NOMO-1 treated with DMSO at 0.1 percent for 48 hours (cell line): Measurements from ENCODE around the gene B3GNT9.

ENCODE experiments used
- DNase-seq: peaks from one replicate; lab custom pipeline; 2025; ENCODE audit not compliant: unreplicated experiment; lab: John Stamatoyannopoulos, UW

The B3GNT9 gene

DNA sequence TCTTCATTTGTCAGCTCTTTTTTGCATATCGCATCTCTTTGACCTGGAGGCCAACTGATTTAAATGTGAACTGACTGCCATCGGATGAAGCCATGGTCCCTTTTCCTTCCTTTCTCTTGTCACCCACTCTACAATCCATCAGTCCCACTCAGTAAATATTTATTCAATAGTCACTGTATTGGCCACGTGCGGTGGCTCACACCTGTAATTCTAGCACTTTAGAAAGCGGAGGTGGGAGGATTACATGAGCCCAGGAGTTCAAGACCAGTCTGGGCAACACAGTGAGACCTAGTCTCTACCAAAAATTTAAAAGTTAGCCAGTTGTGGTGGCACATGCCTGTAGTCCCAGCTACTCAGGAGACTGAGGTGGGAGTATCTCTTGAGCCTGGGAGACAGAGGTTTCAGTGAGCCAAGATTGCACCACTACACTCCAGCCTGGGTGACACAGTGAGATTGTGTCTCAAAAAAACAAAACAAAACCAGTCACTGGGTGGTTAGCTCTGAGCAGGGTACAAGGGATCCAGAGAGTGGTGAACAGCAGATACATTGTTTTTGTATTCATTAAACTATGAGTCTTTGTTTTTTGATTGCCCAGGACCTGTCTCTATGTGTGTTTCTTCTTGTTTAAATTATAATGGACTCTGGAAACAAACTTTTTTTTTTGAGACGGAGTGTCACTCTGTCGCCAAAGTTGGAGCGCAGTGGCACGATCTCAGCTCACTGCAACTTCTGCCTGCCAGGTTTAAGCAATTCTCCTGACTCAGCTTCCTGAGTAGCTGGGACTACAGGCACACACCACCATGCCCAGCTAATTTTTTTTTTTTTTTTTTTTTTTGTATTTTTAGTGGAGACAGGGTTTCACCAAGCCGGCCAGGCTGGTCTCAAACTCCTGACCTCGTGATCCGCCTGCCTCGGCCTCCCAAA is 34.1 kb downstream of the B3GNT9 start:
- peak; percentile 46 for DNase-seq

DNA sequence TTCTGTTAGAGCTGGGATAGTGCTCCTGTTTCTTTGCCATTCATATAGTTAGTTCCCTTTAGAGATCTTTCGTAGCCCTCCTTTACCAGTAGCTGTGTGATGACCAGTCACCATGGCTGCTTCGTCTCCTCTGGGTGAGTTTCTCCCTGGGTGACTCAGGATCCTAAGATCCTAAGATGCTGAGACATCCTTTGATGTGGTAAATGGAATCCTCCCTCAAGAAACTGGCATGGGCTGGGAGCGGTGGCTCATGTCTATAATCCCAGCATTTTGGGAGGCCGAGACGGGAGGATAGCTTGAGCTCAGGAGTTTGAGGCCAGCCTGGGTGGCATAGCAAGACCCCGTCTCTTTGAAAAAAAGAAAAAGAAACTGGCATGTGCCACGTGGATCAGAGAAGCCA is 35.2 kb downstream of the B3GNT9 start:
- no peak for DNase-seq

DNA sequence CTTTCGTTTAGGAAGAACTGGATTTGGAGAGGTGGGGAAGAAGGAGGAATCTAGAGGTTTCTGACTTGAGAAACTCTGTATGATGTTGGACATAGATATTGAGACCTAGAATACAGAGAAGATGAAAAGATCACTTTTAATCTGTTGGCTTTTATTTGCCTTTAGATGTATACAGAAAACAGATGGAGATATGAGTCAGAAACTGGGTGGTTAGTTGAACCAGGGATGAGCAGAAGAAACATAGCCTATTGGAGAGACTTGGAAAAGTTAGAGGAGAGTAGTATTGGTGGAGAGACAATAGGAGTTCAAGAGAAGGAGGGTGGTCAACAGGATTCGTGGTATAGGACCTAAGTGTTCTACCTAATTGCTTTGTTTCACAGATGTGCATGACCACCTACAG is 36.0 kb downstream of the B3GNT9 start:
- no peak for DNase-seq

DNA sequence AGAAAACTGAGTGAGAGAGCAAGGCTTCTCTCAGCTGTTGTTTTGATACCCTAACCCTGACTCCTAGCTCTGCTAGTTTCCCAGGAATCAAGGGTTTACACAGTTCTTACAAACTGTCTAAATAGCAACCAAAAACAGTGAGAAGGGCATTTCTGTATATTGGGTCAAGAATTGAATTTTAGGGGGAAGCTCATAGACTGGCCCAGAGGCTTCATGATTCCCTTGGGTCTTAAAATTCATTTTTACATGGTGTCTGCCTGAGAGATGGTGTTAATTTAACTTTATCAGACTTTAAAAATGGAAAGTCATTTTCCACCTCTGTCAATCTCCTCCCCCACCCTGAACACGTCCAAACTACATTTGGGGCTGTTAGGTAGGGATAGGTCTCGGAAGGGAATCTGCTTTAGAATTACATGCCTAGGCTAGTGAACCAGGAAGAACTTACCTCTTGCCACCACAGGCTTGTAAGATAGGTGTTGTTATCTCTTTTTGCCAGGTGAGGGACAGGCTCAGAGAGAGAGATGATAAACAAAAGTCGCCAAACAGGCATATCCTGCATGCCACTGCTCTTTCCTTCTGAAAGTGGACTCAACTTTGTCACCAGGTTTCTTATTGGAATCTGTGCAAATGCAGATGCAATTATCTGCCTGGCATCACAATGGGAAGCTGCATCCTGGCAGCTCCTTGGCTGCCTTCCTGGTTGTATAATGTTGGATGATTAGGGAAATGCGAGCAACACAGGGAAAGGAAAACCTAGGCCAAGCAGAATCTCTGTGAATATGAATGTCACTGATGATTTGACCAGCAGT is 38.0 kb downstream of the B3GNT9 start:
- no peak for DNase-seq

DNA sequence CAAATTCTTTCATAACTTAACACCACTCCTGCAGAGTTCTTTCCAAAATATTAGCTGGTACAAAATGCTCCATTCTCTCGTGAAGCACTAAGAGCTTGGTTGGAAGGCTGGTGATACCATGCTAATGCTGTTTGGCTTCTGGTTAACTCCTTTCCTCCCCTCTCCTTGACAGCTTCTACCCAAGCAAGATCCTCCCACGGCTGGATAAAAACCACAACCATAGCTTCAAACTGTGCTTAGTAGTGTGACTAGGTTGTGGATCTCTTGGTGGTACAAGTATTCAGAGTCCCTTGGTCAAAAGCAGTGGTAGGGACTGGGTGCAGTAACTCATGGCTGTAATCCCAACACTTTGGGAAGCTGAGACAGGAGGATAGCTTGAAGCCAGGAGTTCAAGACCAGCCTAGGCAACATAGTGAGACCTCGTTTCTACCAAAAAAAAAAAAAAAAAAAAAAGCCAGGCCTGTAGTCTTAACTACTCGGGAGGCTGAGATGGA is 38.8 kb downstream of the B3GNT9 start:
- DNase-seq, result no peak

DNA sequence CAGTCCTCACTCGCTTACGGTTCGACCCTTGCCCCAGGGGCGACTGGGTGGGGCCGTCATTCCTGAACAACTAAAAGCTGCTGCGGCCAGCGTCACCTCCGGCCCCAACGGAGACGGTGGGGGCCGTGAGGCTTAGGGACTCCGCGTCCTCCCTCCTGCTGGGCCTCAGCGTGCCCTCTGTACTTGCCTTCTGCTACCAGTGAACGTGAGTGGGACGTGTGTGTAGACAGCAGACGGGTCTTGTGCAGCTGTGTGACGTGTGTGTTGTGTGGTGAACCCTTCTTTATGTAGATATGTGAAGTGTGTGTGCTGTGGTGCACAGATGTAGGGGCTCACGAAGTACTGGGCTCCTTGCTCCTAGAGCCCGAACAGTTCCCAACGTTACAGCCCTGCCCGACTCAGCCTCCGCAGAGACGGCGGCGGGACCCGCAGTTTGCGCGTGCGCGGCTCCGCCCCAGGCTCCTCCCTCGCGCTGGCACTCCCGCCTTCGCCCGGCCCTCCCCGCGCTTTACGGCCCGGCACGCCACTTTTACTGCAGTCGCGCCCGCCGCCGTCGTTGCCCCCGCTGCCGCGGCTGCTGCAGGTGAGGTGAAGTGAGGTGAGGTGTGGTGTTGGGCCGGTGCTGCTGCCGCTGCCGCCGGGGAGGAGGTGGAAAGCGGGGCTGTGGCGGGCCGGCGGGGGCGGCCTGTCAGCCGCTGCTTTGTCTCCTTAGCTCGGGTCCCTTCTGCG is 41.2 kb downstream of the B3GNT9 start, which contains the start of gene PHAF1:
TSS of gene PHAF1 (plus strand) at position 535 of the 729 bp plus-strand sequence. CDS start 235 bp downstream, outside the sequence.
- peak; percentile 77 for DNase-seq

DNA sequence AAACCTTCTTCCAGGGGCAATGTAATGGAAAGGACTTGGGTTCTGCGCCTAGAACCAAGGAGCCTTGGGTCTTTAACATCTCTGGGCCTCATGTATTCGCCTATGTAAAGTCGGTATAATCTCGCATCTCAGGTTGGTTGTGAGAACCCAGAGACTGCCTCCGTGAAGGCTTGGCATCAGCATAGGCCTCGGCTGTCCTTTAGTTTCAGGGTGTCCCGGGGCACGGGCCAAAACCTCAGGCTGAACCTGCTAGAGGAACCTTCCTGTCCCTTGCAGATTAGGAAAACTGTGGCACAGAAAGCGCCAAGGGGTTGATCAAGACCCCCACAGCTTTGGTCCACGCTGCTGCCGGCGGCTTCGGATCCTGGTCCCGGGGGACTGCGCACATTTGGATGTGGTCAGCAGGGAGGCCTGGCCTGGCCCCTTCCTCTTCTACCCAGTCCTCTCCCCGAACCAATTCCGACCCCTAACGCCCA is 41.8 kb downstream of the B3GNT9 start:
- DNase-seq, result no peak

DNA sequence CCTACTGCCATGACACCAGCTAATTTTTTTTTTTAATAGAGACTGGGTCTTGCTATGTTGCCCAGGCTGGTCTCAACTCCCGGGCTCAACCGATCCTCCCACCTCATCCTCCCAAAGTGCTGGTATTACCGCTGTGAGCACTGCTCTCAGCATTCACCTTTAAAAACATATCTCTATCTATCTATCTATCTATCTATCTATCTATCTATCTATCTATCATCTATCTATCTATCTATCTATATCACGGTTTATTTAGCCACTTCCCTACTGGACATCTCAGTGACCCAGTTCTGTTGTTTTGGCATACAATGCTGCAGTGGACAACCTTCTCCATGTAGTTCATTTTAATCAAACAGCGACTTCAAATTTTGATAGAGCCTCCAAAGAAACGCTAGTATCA is 42.3 kb downstream of the B3GNT9 start:
- DNase-seq, result no peak

DNA sequence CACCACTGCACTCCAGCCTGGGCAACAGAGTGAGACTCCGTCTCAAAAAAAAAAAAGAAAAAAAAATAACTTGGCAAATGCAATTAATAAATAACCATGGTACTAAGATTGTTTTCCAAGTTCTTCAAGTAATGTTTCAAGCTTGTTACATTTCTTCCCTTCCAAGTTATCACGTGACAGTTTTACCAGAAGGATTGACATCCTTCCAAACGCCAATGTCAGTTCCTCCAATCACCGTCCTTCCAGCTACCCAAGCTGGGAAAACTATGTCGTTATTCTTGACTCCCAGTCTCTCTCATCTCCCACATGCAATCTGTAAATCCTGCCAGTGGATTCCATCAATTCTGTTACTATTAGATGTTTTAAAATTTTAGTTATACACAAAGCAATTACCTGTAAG is 44.9 kb downstream of the B3GNT9 start:
- DNase-seq, result no peak

DNA sequence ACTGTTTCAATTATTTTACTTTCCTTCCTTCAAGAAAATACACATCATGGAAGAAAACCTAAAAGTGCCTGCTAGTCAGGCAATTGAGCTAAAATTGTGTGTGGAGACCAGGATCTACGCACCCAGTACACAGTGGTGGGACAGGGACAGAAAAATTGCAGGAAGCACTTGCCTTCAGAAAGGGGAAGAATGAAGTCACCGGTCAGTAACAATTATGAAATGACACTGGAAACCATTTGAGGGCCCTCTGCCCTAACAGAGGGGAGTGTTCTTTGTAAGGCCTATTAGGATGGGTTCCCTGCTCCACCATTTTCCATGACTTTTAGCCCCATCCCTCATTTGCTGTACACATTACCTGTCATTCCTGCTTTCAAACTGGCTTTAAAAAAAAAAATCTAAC is 45.6 kb downstream of the B3GNT9 start:
- DNase-seq, result peak; percentile 61

DNA sequence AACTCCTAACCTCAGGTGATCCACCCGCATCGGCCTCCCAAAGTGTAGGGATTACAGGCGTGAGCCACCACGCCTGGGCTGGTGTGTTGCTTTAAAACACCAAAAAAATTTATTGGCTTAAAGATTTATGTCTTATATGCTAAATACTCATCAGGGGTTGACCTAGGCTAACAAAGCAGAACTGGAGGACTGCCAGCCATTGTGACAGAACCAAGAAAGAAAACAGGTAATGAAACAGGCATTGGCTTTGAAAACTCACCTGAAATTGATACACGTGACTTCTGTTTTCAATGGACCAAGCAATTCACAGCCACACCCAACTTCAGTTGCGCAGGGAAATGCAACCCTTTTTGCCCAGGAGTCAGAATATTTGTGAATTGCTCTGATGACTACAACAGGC is 46.0 kb downstream of the B3GNT9 start:
- peak; percentile 53 for DNase-seq

DNA sequence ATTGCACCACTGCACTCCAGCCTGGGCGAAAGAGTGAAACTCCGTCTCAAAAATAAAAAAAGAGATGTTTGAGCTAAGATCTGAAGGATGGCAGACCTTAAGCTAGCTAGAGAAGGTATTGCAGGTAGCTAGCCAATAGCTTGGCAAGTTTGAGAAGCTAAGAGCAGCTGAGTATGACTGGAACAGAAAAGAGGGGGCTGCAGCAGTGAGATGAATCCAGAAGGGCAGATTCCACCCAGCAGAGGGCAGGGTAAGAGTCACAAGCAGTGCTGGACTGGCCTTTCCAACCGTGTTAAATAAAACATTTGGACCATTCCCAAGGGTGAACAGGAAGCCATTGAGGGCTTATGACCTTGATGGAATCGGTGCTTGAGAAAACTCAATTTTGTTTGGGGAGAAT is 46.7 kb downstream of the B3GNT9 start:
- DNase-seq, result no peak

DNA sequence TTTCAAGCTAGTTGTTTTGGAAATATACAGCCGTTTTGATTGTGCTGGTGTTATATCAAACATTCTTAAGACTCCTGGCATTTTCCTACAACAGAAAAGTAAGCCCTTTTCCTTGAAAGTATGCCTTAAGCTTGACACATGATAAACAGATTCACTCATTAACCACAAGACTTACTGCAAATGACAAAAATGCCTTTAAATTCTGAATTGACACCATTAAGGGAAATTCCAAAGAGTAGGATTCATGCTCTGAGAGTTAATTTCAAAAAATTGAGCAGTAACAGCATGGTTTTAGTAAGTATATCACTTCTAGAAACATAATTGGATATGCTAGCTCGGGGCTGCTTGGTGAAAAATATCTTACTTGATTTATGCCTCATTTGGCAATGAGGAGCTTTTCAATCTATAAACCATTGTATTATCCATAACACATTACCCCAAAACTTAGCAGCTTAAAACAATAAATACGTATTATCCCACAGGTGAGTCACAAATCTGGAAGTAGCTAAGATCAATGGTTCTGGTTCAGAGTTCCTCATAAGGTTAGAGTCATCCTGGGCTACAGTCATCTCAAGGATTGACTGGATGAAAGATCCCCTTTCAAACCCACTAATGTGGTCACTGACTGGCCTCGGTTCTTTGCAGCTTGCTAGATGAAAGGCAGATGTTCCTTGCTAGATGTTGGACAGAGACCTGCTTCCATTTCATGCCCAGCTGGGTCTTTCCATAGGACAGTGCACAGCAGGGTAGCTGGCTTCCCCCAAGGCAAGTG is 49.3 kb downstream of the B3GNT9 start:
- DNase-seq, result no peak

DNA sequence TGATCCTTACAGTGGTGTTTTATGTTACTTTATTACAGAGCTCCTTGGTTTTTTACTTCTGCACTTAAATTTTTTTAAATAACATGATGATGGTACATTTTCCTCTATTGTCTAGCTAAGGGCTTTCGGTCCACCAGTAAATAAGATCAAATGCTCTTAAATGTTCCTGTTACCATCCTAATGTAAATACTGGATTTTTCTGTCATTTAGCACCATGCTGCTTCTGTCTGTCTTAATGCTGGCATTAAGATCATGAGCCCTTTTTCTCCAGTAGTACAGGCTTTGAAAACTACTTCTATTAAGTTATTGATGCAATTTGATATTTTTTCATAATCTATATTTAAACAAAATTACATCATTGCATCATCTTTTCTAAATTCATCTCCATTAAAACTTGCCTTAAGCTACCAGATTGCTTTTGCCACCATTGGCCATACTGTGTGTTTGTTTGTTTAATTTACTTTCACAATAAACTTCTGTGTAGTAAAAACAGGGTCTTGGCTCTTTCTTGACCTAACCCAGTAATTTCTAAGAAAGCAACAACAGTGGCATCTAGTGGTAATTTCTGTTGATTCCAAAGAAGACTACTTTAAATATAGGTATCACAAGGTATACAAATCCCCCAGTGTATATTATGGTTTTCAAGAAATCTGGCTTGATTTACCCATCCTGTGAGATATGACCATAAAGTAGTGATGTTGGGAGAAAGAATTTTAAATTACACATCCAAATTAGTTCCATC is 50.1 kb downstream of the B3GNT9 start:
- DNase-seq, result no peak

DNA sequence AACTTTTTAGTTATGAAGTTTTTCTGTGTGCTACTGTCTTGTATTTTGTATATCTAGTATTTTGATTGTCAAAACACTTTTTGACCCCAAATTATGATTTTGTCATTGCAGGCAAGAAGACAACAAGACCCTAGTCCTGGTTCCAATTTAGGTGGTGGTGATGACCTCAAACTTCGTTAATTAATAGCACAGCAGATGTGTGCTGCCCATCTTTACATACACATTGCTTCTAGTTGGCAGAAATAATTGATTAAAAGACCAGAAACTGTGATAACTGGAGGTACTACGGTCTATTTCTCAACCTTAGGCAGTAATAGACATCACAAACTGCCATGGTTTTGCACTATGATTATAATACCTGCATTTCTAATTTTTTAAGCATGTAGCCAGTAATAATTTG is 52.2 kb downstream of the B3GNT9 start:
- no peak for DNase-seq
